ENCODE data around the gene CEACAM4. TPM values are rescaled to one million over a fixed set of nuclear protein-coding genes. Genes with fewer than 3 reads are reported as not detected.

CEACAM4 gene
- total RNA-seq, 1 experiment from 2014 or later = not detected

GRCh38 chr19:41601771-41602170 is 25.1 kb downstream of the CEACAM4 start:
- no peaks in the 10 kb centered on the region for H3K9me3 ChIP-seq (replicated peaks)

DNA sequence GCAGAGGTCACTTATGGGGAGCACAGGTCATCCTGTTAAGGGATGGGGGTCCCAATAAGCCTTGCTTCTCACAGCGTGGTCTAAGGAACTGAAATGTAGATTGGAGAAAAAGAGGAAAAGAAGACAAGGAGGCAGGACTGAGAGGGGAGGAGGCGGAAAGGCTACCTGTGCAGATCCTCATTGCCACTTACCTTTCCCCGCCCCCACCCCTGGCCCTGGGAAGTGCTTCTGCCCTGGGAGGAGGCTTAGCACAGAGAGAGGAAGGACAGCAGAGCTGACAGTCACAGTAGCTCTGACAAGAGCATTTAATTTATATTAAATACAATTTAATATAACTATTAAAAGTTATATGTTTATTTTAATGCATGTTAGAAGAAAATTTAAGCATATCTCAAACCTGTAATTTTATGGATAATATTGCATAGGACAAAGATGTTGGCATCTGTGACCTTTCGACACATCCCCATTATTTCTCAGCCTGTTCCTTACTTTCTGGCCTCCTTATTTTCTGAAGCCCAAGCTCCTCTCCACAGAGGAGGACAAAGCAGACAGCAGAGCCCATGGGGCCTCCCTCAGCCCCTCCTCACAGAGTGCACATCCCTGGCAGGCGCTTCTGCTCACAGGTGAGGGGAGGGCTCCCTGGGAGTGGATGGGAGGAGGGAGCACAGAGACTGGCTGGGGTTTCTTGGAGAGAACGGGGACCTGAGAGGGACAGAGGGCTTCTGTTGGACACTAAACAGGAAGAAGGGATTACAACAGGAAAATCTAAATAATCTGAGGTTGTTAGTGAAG is 27.5 kb downstream of the CEACAM4 start:
- no peaks in the 10 kb centered on the region for H3K4me1 ChIP-seq
- no peak overlapping the region for H3K4me3 ChIP-seq
- no peaks in the 10 kb centered on the region for H3K9me3 ChIP-seq (replicated peaks)
- DNase-seq = no peak
- H3K27ac ChIP-seq = no peak overlapping the region
- H3K27me3 ChIP-seq = peaks cover 31% of the 10 kb centered on the region
- H3K36me3 ChIP-seq = no peaks in the 10 kb centered on the region

More at GRCh38 chr19:41601771-41602170, 25.1 kb downstream of the CEACAM4 start:
- DNase-seq = no peak
- H3K27me3 ChIP-seq = peaks cover 50% of the 10 kb centered on the region
- no peaks in the 10 kb centered on the region for H3K36me3 ChIP-seq
- H3K4me3 ChIP-seq = no peak overlapping the region
- no peaks in the 10 kb centered on the region for H3K4me1 ChIP-seq
- no peak overlapping the region for H3K27ac ChIP-seq

GRCh38 chr19:41597600-41598041 is 29.3 kb downstream of the CEACAM4 start:
- peaks cover 14% of the 10 kb centered on the region for H3K27me3 ChIP-seq
- H3K36me3 ChIP-seq = no peaks in the 10 kb centered on the region
- peak; percentile 72 to 89 for DNase-seq
- H3K9me3 ChIP-seq (replicated peaks) = no peaks in the 10 kb centered on the region
- no peaks in the 10 kb centered on the region for H3K4me1 ChIP-seq
- no peak overlapping the region for H3K27ac ChIP-seq
- H3K4me3 ChIP-seq = no peak overlapping the region

- Histone ChIP-seq H3K9me3 (replicated peaks) (no peaks in the 10 kb centered on the region), H3K27ac (no peak overlapping the region), H3K4me3 (no peak overlapping the region), H3K27me3 (0 out of 2 replicates have a peak, but pooled peaks cover 4% of the 10 kb centered on the region), H3K36me3 (no peaks in the 10 kb centered on the region), H3K4me1 (no peaks in the 10 kb centered on the region)
- DNase-seq = no peak
Observed at GRCh38 chr19:41595890-41596280, 31.0 kb downstream of the CEACAM4 start.

- Histone ChIP-seq H3K36me3 (no peaks in the 10 kb centered on the region), H3K4me3 (no peak overlapping the region)
- DNase-seq = peak; percentile 68 to 91
Observed at GRCh38 chr19:41595258-41595889, 31.5 kb downstream of the CEACAM4 start.

GRCh38 chr19:41591951-41592562 is 34.8 kb downstream of the CEACAM4 start:
- no peak for DNase-seq
- Histone ChIP-seq H3K4me3 (no peak overlapping the region), H3K27me3 (no peaks in the 10 kb centered on the region), H3K9me3 (replicated peaks) (no peaks in the 10 kb centered on the region), H3K4me1 (no peaks in the 10 kb centered on the region), H3K27ac (no peak overlapping the region), H3K36me3 (no peaks in the 10 kb centered on the region)

More at GRCh38 chr19:41595258-41595889, 31.5 kb downstream of the CEACAM4 start:
- Histone ChIP-seq H3K27ac (no peak overlapping the region), H3K27me3 (0 out of 2 replicates have a peak, but pooled peaks cover under 1% of the 10 kb centered on the region), H3K9me3 (replicated peaks) (no peaks in the 10 kb centered on the region), H3K4me1 (no peaks in the 10 kb centered on the region)

- H3K4me1 ChIP-seq = no peaks in the 10 kb centered on the region
- no peaks in the 10 kb centered on the region for H3K9me3 ChIP-seq (replicated peaks)
- H3K27me3 ChIP-seq = no peaks in the 10 kb centered on the region
- no peak overlapping the region for H3K27ac ChIP-seq
- H3K36me3 ChIP-seq = no peaks in the 10 kb centered on the region
- H3K4me3 ChIP-seq = no peak overlapping the region
- DNase-seq = no peak
Observed at GRCh38 chr19:41590936-41591335, 35.9 kb downstream of the CEACAM4 start.

DNA sequence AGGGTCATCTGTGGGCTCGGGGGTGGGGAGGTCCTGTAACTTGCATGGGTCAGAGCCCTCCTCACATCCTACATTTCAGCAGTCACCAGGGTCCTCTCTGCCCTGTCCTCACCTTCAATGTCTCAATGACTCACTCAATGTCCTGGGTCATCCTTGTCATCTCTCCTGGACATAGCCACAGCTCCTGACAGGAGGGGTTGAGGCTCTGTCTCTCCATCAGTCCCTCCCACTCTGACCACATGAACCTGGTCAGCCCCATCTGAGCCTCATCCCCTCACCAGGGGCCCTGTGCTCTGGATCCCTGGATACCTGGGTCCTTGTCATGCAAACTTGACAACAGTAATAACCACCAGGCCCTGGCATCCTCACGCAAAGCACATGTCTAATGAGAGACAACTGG is 37.5 kb downstream of the CEACAM4 start:
- DNase-seq = no peak
- Histone ChIP-seq H3K36me3 (no peaks in the 10 kb centered on the region), H3K9me3 (replicated peaks) (no peaks in the 10 kb centered on the region), H3K27ac (no peak overlapping the region), H3K27me3 (no peaks in the 10 kb centered on the region), H3K4me3 (no peak overlapping the region), H3K4me1 (no peaks in the 10 kb centered on the region)

- Histone ChIP-seq H3K4me3 (no peak overlapping the region), H3K9me3 (replicated peaks) (no peaks in the 10 kb centered on the region), H3K36me3 (no peaks in the 10 kb centered on the region), H3K27ac (no peak overlapping the region), H3K4me1 (no peaks in the 10 kb centered on the region), H3K27me3 (no peaks in the 10 kb centered on the region)
- peak; percentile 52 to 75 for DNase-seq
Observed at GRCh38 chr19:41588497-41589209, 38.2 kb downstream of the CEACAM4 start.

GRCh38 chr19:41587838-41588210 is 39.0 kb downstream of the CEACAM4 start:
- no peak overlapping the region for H3K4me3 ChIP-seq
- H3K27me3 ChIP-seq = peaks cover 3% of the 10 kb centered on the region; the same call in 1 of the 2 replicates
- no peak for DNase-seq
- peaks cover 6% of the 10 kb centered on the region; the same call in 1 of the 2 replicates for H3K9me3 ChIP-seq (replicated peaks)
- no peak overlapping the region for H3K27ac ChIP-seq
- H3K36me3 ChIP-seq = no peaks in the 10 kb centered on the region
- no peaks in the 10 kb centered on the region for H3K4me1 ChIP-seq

DNA sequence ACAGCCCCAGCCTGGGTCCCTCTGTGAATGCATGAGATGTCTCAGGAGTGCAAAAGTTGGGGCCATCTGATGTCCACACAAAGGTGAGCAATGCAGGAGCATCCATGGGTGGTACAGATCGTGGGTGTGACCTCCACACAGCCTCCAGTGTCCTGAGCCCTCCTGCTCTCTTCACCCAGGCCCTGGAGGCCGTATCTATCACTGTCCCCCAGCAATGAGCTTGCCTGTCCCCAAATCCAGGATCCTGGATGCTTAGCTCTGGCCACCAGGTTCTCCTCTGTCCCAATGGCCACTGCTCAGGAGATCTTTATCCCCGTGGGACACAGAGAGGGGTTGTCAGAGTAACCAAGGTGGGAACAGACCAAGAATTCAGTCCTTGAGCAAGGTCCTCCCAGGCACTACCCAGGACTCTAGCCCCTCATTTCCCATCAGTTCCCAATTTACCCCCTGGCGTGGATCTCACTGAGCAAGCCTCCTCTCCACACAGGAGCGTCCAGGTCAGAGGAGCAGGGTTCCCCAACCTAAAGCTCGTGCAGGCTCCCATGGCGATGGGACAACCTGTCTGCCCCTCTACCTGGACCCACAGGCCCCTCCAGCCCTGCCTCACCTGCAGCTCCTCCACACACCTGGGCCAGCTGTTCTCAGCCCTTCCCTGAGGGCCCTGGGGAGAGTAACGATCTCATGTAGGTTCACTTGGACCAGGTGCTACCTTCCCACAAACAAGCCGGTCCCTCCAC is 39.6 kb downstream of the CEACAM4 start:
- Histone ChIP-seq H3K4me3 (no peak overlapping the region), H3K27me3 (peaks cover 3% of the 10 kb centered on the region; the same call in 1 of the 2 replicates), H3K27ac (no peak overlapping the region), H3K36me3 (no peaks in the 10 kb centered on the region), H3K4me1 (no peaks in the 10 kb centered on the region), H3K9me3 (replicated peaks) (peaks cover 10% of the 10 kb centered on the region; the same call in 1 of the 2 replicates)
- DNase-seq = no peak

DNA sequence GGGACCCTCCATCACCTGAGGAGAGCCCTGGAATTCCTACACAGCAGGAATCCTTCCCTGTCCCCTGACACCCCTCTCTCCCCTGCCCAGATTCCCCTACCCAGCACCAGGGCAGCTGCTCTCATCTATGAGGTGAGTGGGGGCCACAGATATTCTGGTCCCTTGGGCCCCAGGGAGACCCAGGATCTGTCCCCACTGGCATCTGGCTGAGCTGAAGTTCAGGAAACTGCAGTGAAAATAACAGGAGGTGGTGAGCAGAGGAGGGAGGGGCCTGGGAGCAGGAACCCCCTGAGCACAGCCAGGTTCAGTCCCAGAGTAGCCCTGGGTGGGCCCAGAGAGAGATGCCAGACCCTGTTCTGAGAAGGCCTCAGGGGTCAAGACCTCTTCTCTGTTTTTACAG is 40.8 kb downstream of the CEACAM4 start:
- Histone ChIP-seq H3K9me3 (replicated peaks) (peaks cover 10% of the 10 kb centered on the region; the same call in 1 of the 2 replicates), H3K27ac (no peak overlapping the region), H3K4me1 (no peaks in the 10 kb centered on the region), H3K27me3 (peaks cover 3% of the 10 kb centered on the region; the same call in 1 of the 2 replicates), H3K4me3 (no peak overlapping the region), H3K36me3 (no peaks in the 10 kb centered on the region)
- no peak for DNase-seq

DNA sequence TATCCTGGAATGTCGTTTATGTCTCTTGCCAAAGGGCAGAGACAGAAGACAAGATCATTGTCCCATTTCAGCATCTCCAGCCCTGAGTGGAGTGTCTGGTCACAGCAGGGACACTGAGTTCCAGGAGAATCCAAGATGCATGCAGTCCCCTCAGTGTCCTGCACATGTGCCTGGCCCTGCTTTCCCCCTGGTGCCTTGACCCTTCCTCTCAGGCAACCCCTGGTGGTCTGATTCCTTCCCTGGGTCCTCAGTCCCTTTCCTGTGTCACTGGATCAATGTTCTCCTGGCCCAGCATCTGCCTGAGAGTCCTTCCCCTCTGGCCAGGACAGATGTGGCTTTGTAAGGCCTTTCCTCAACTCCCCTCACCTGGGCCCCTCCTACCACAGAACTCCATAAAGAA is 41.9 kb downstream of the CEACAM4 start:
- no peak overlapping the region for H3K4me3 ChIP-seq
- H3K4me1 ChIP-seq = no peaks in the 10 kb centered on the region
- no peak overlapping the region for H3K27ac ChIP-seq
- H3K9me3 ChIP-seq (replicated peaks) = peaks cover 10% of the 10 kb centered on the region; the same call in 1 of the 2 replicates
- H3K27me3 ChIP-seq = peaks cover 3% of the 10 kb centered on the region; the same call in 1 of the 2 replicates
- no peak for DNase-seq
- no peaks in the 10 kb centered on the region for H3K36me3 ChIP-seq

GRCh38 chr19:41584260-41584810 is 42.5 kb downstream of the CEACAM4 start:
- no peak overlapping the region for H3K27ac ChIP-seq
- no peak overlapping the region for H3K4me3 ChIP-seq
- DNase-seq = no peak
- no peaks in the 10 kb centered on the region for H3K36me3 ChIP-seq
- H3K27me3 ChIP-seq = peaks cover 3% of the 10 kb centered on the region; the same call in 1 of the 2 replicates
- peaks cover 10% of the 10 kb centered on the region; the same call in 1 of the 2 replicates for H3K9me3 ChIP-seq (replicated peaks)
- H3K4me1 ChIP-seq = no peaks in the 10 kb centered on the region

Measured in SJCRH30 (cell line).